ENCODE measurements around the gene ADAP2.

- no peak for TF ChIP-seq EP300 (IDR thresholded peaks at IDR 0.05)
- TF ChIP-seq POLR2A (IDR thresholded peaks at IDR 0.05) = no peak
Observed at GRCh38 chr17:30922235-30923030, 688 bp downstream of the ADAP2 start.

All from stomach (tissue), 4 donors.